ENCODE measurements around the gene ZNF749. TPM values are rescaled to one million over a fixed set of nuclear protein-coding genes. Genes with fewer than 3 reads are reported as not detected.

The ZNF749 gene
- total and polyA plus RNA-seq, 11 donors, result 1.2 to 17.4 (median 3.7) TPM

- DNase-seq (peak in 4 of 5 donors; percentile 59 to 80 (median 68)), ATAC-seq (peak; percentile 95 to 97 (median 96))
- no peaks in the 10 kb centered on the region for H3K27me3 ChIP-seq
- peaks cover 0 to 48% (median 5%) of the 10 kb centered on the region in 9 donors for H3K36me3 ChIP-seq
- intact Hi-C loops (cut with DNase I), result no loop called here
- TF ChIP-seq POLR2A (IDR thresholded peaks at IDR 0.05), result no peak
- no peak for TF ChIP-seq CTCF (IDR thresholded peaks at IDR 0.05)
- H3K27ac ChIP-seq, result peak overlapping the region in 9 of 12 donors; percentile 40 to 75 (median 55)
- H3K4me1 ChIP-seq, result peaks cover 0 to 17% (median 4%) of the 10 kb centered on the region in 12 donors
- H3K4me3 ChIP-seq, result no peak overlapping the region
- peaks cover 0 to 99% (median 71%) of the 10 kb centered on the region in 12 donors for H3K9me3 ChIP-seq
- 52 to 78% (median 67%) methylated on average over 5 of the region's 5 CpGs for WGBS, 4 donors
These were observed 31.4 kb downstream of the ZNF749 start for GRCh38 chr19:57466489-57466888.

GRCh38 chr19:57473646-57474045, 38.5 kb downstream of the ZNF749 start:
- Histone ChIP-seq H3K27me3 (no peaks in the 10 kb centered on the region), H3K4me3 (no peak overlapping the region), H3K36me3 (peaks cover 7 to 75% (median 29%) of the 10 kb centered on the region in 9 donors), H3K4me1 (peaks cover 0 to 15% (median 5%) of the 10 kb centered on the region in 12 donors), H3K27ac (no peak overlapping the region), H3K9me3 (peaks cover 4 to 93% (median 70%) of the 10 kb centered on the region in 12 donors)
- TF ChIP-seq CTCF (IDR thresholded peaks at IDR 0.05) (no peak), POLR2A (IDR thresholded peaks at IDR 0.05) (no peak)
- WGBS, 4 donors, result 97 to 100% (median 98%) methylated on average over 4 of the region's 4 CpGs
- no peak for DNase-seq
- intact Hi-C loops (cut with DNase I), result no loop called here
- no peak for ATAC-seq

- TF ChIP-seq POLR2A (IDR thresholded peaks at IDR 0.05) (no peak), CTCF (IDR thresholded peaks at IDR 0.05) (peak; percentile 5 to 93 (median 68))
- DNase-seq (peak; percentile 89 to 96 (median 96)), ATAC-seq (peak; percentile 99 to 100 (median 100))
- peaks cover 0 to 15% (median 5%) of the 10 kb centered on the region in 12 donors for H3K4me1 ChIP-seq
- H3K27me3 ChIP-seq, result no peaks in the 10 kb centered on the region
- H3K9me3 ChIP-seq, result peaks cover 0 to 63% (median 36%) of the 10 kb centered on the region in 12 donors
- peak within 1 kb of the TSS; percentile 45 to 93 (median 70) for H3K4me3 ChIP-seq
- H3K27ac ChIP-seq, result peak within 1 kb of the TSS; percentile 73 to 94 (median 85)
- WGBS, 4 donors, result 5 to 9% (median 7%) methylated on average over 23 to 38 of the region's 38 CpGs
- intact Hi-C loops (cut with DNase I), result loop anchor here in 1 of 10 donors (2.0 kb wide), 1 partner anchor 43 kb away; the partner anchor contains the start of gene ZNF749
- peaks cover 7 to 41% (median 29%) of the 10 kb centered on the region in 9 donors for H3K36me3 ChIP-seq
These were observed 42.3 kb downstream of the ZNF749 start, which contains the start of gene ZNF772 for GRCh38 chr19:57477191-57478008. TSS of gene ZNF772 (minus strand) at chr19:57477566. CDS start at chr19:57477309, 257 bp downstream.

Data from heart left ventricle (tissue), 16 donors.